Fibroblast of peridontal ligament (primary cell): Measurements from ENCODE around the gene ETFBKMT.
"Not testable (repeated sequence)": the region's sequence is repeated elsewhere in the genome, so short reads cannot be mapped to it uniquely, and the experiment has no call there.

Experiments
- DNase-seq: peaks from one replicate; pipeline ENCODE4 v3.0.0-alpha.2; 2010; ENCODE audit errors: extremely low read depth

The ETFBKMT gene

GRCh38 chr12:31655792-31656191 is 3.7 kb upstream of the ETFBKMT start:
- no peak for DNase-seq

GRCh38 chr12:31658471-31659086 is 909 bp upstream of the ETFBKMT start:
- DNase-seq, result no peak

- DNase-seq, result no peak
Observed at GRCh38 chr12:31662176-31662849, 2.8 kb downstream of the ETFBKMT start.

- DNase-seq, result no peak
Observed at GRCh38 chr12:31663576-31663975, 4.1 kb downstream of the ETFBKMT start.

- DNase-seq, result no peak
Observed at GRCh38 chr12:31664038-31664437, 4.5 kb downstream of the ETFBKMT start.

GRCh38 chr12:31669020-31669419 is 9.5 kb downstream of the ETFBKMT start:
- DNase-seq, result no peak

GRCh38 chr12:31669582-31669981 is 10.1 kb downstream of the ETFBKMT start:
- not testable (repeated sequence) for DNase-seq

GRCh38 chr12:31672521-31672920 is 13.0 kb downstream of the ETFBKMT start:
- DNase-seq, result no peak

GRCh38 chr12:31682136-31682962 is 22.9 kb downstream of the ETFBKMT start:
- peak; percentile 84 for DNase-seq

GRCh38 chr12:31685801-31686200 is 26.3 kb downstream of the ETFBKMT start:
- DNase-seq, result no peak

DNA sequence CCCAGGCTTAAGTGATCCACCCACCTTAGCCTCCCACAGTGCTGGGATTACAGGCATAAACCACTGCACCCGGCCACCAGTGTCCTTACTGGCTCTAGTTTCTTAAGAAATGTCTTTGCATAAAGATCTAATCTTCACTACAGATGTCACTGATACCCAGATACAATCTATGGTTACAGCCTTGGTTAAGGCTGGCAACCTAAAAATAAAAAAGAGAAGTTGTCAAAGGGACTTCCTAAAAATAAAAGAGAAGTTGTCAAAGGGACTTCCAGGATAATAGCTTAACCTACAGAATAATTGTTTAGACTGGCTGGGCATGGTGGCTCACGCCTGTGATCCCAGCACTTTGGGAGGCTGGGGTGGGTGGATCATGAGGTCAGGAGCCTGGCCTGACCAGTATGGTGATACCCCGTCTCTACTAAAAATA is 27.6 kb downstream of the ETFBKMT start:
- no peak for DNase-seq

DNA sequence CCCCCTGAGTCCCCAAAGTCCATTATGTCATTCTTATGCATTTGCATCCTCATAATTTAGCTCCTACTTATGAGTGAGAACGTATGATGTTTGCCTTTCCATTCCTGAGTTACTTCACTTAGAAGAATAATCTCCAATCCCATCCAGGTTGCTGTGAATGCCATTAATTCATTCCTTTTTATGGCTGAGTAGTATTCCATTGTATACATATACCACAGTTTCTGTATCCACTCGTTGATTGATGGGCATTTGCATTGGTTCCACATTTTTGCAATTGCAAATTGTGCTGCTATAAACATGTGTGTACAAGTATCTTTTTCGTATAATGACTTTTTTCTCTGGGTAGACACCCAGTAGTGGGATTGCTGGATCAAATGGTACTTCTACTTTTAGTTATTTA is 30.4 kb downstream of the ETFBKMT start:
- DNase-seq, result not testable (repeated sequence)

- peak; percentile 23 for DNase-seq
Observed at GRCh38 chr12:31702047-31702446, 42.6 kb downstream of the ETFBKMT start.

DNA sequence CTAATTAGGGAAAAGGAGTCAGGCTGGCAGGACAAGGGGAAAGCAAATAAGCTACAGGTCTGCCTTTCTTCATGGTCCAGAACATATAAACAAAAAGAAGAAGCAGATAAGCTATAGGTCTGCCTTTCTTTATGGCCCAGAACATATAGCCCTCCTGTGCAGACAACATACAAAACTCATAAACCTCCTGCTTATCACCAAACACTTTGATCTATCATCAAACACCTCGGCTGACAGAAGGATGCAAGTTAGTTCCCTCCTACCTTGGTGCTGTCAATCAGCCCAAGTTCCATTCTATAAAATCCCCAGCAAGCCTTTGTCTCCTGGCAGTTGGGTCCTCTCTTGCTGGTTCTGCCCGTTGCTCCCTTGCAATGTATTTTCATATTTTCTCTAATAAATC is 46.1 kb downstream of the ETFBKMT start:
- no peak for DNase-seq

- not testable (repeated sequence) for DNase-seq
Observed at GRCh38 chr12:31708118-31708517, 48.6 kb downstream of the ETFBKMT start.

GRCh38 chr12:31710021-31710818 is 50.7 kb downstream of the ETFBKMT start:
- DNase-seq, result no peak

GRCh38 chr12:31712877-31713276 is 53.4 kb downstream of the ETFBKMT start:
- DNase-seq, result no peak

GRCh38 chr12:31714406-31715271 is 55.2 kb downstream of the ETFBKMT start:
- no peak for DNase-seq

DNA sequence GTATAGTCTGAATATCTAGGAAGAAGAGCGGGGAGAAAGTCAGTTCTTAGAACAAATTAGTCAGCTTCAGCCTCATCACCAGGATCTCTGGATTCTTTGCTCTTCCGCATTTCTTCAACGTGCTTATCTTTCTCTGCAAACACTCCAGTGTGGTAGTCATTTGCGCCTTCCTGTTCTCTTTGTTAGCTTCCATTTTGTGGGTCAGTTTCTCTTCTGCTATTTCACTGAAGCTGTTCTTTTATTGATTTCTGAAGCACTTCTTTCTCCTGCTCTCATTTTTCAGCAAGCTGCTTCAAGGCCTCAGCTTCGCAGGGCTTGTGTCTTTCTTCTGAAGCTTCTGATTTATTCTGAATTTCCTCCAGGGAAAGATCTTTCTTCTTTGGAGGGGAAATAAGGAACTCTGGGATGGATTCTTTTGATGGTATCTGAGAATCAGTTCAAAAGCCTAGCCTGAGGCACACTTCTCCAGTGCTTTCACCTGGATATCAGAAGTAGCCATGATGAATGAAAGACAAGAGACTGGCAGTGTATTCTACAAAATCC is 55.9 kb downstream of the ETFBKMT start:
- DNase-seq, result no peak

DNA sequence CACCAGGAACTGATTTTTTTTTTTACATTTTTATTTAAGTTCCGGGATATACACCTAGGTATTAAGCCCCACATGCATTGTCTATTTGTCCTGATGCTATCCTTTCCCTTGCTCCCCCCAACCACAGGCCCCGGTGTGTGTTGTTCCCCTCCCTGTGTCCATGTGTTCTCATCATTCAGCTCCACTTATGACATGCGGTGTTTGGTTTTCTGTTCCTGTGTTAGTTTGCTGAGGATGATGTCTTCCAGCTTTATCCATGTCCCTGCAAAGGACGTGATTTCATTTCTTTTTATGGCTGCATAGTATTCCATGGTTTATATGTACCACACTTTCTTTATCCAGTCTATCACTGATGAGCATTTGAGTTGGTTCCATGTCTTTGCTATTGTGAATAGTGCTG is 57.5 kb downstream of the ETFBKMT start:
- not testable (repeated sequence) for DNase-seq
